HUES64 (cell line): ENCODE measurements around the gene SEMA5A.

Experiments used
- H3K27ac ChIP-seq: 2 replicates; pipeline ENCODE4 v1.7.0; 2013; ENCODE audit warnings: low read depth, low read length, inconsistent platforms
- H3K27me3 ChIP-seq: 2 replicates; pipeline ENCODE4 v1.6.1; 2013; ENCODE audit warnings: mild to moderate bottlenecking, low read length; ENCODE audit not compliant: insufficient read depth
- H3K36me3 ChIP-seq: 2 replicates; pipeline ENCODE4 v1.6.1; 2013; ENCODE audit warnings: mild to moderate bottlenecking, low read length; ENCODE audit not compliant: insufficient read depth
- H3K4me1 ChIP-seq: 2 replicates; pipeline ENCODE4 v1.6.1; 2013; ENCODE audit warnings: mild to moderate bottlenecking, low read length, moderate library complexity; ENCODE audit not compliant: insufficient read depth
- H3K4me3 ChIP-seq: 2 replicates; pipeline ENCODE4 v1.5.1; 2013; ENCODE audit warnings: mild to moderate bottlenecking, low read length, moderate library complexity
- H3K9ac ChIP-seq: 2 replicates; pipeline ENCODE4 v1.6.1; 2013; ENCODE audit warnings: mild to moderate bottlenecking, low read depth, low read length
- H3K9me3 ChIP-seq: 2 replicates; pipeline ENCODE4 v1.6.1; 2013; ENCODE audit warnings: low read depth, low read length; ENCODE audit not compliant: insufficient read depth
- WGBS: fragments of 150-250, 120-280 bp; methylation state at CpG from one replicate; pipeline ENCODE4 v1.1.7; 2013; ENCODE audit warnings: missing lambda C conversion rate; 5-methylcytosine and 5-hydroxymethylcytosine counted together

SEMA5A gene

GRCh38 chr5:9233712-9234111, 312.2 kb downstream of the SEMA5A start:
- H3K27me3 ChIP-seq = no peaks in the 10 kb centered on the region
- no peak overlapping the region for H3K9ac ChIP-seq
- no peak overlapping the region for H3K4me3 ChIP-seq
- H3K36me3 ChIP-seq = no peaks in the 10 kb centered on the region
- no peaks in the 10 kb centered on the region for H3K9me3 ChIP-seq
- H3K4me1 ChIP-seq = 0 out of 2 replicates have a peak, but pooled peaks cover 3% of the 10 kb centered on the region
- no peak overlapping the region for H3K27ac ChIP-seq

- no peak overlapping the region for H3K27ac ChIP-seq
- H3K4me3 ChIP-seq = no peak overlapping the region
- H3K27me3 ChIP-seq = no peaks in the 10 kb centered on the region
- no CpG with 5 or more reads among the region's 2 CpGs for WGBS
- H3K4me1 ChIP-seq = 0 out of 2 replicates have a peak, but pooled peaks cover 3% of the 10 kb centered on the region
- no peaks in the 10 kb centered on the region for H3K36me3 ChIP-seq
- H3K9ac ChIP-seq = no peak overlapping the region
- no peaks in the 10 kb centered on the region for H3K9me3 ChIP-seq
Measured at GRCh38 chr5:9233035-9233434, 312.8 kb downstream of the SEMA5A start.

GRCh38 chr5:9231842-9232241, 314.0 kb downstream of the SEMA5A start:
- H3K9me3 ChIP-seq = no peaks in the 10 kb centered on the region
- H3K4me3 ChIP-seq = no peak overlapping the region
- H3K27ac ChIP-seq = no peak overlapping the region
- no peaks in the 10 kb centered on the region for H3K27me3 ChIP-seq
- no peak overlapping the region for H3K9ac ChIP-seq
- WGBS = 96% methylated on average over 2 of the region's 2 CpGs
- H3K4me1 ChIP-seq = 0 out of 2 replicates have a peak, but pooled peaks cover 3% of the 10 kb centered on the region
- H3K36me3 ChIP-seq = no peaks in the 10 kb centered on the region

GRCh38 chr5:9230355-9230754, 315.5 kb downstream of the SEMA5A start:
- Histone ChIP-seq H3K4me3 (no peak overlapping the region), H3K36me3 (no peaks in the 10 kb centered on the region), H3K27ac (no peak overlapping the region), H3K9me3 (no peaks in the 10 kb centered on the region), H3K9ac (no peak overlapping the region), H3K4me1 (0 out of 2 replicates have a peak, but pooled peaks cover 3% of the 10 kb centered on the region), H3K27me3 (no peaks in the 10 kb centered on the region)
- WGBS = 87% methylated on average over 5 of the region's 5 CpGs

- no peaks in the 10 kb centered on the region for H3K27me3 ChIP-seq
- WGBS = 94% methylated on average over 2 of the region's 2 CpGs
- H3K36me3 ChIP-seq = no peaks in the 10 kb centered on the region
- H3K27ac ChIP-seq = no peak overlapping the region
- H3K9me3 ChIP-seq = no peaks in the 10 kb centered on the region
- no peak overlapping the region for H3K9ac ChIP-seq
- peaks cover 17% of the 10 kb centered on the region for H3K4me1 ChIP-seq
- H3K4me3 ChIP-seq = no peak overlapping the region
Measured at GRCh38 chr5:9226016-9226536, 319.8 kb downstream of the SEMA5A start.

- no peaks in the 10 kb centered on the region for H3K9me3 ChIP-seq
- H3K27ac ChIP-seq = peak overlapping the region; percentile 6; the same call in 1 of the 2 replicates
- no peaks in the 10 kb centered on the region for H3K27me3 ChIP-seq
- H3K4me1 ChIP-seq = peaks cover 17% of the 10 kb centered on the region
- peak overlapping the region; percentile 3; the same call in 1 of the 2 replicates for H3K4me3 ChIP-seq
- WGBS = 65% methylated on average over 7 of the region's 7 CpGs
- H3K36me3 ChIP-seq = no peaks in the 10 kb centered on the region
- no peak overlapping the region for H3K9ac ChIP-seq
Measured at GRCh38 chr5:9222054-9222976, 323.6 kb downstream of the SEMA5A start.

GRCh38 chr5:9218358-9218757, 327.5 kb downstream of the SEMA5A start:
- WGBS = 94% methylated on average over 4 of the region's 4 CpGs
- Histone ChIP-seq H3K27me3 (no peaks in the 10 kb centered on the region), H3K9me3 (no peaks in the 10 kb centered on the region), H3K36me3 (no peaks in the 10 kb centered on the region), H3K27ac (no peak overlapping the region), H3K4me3 (no peak overlapping the region), H3K9ac (no peak overlapping the region), H3K4me1 (peaks cover 17% of the 10 kb centered on the region)

GRCh38 chr5:9212605-9213004, 333.3 kb downstream of the SEMA5A start:
- WGBS = 0% methylated on average over 1 of the region's 1 CpG
- Histone ChIP-seq H3K36me3 (no peaks in the 10 kb centered on the region), H3K4me3 (no peak overlapping the region), H3K9ac (no peak overlapping the region), H3K27ac (no peak overlapping the region), H3K27me3 (no peaks in the 10 kb centered on the region), H3K9me3 (no peaks in the 10 kb centered on the region), H3K4me1 (no peaks in the 10 kb centered on the region)

- Histone ChIP-seq H3K4me3 (no peak overlapping the region), H3K36me3 (no peaks in the 10 kb centered on the region), H3K27ac (no peak overlapping the region), H3K9ac (no peak overlapping the region), H3K27me3 (no peaks in the 10 kb centered on the region), H3K4me1 (no peaks in the 10 kb centered on the region), H3K9me3 (no peaks in the 10 kb centered on the region)
- WGBS = 97% methylated on average over 3 of the region's 3 CpGs
Measured at GRCh38 chr5:9209846-9210492, 335.9 kb downstream of the SEMA5A start.

- no peaks in the 10 kb centered on the region for H3K9me3 ChIP-seq
- H3K27me3 ChIP-seq = no peaks in the 10 kb centered on the region
- no peak overlapping the region for H3K27ac ChIP-seq
- no peak overlapping the region for H3K4me3 ChIP-seq
- no peak overlapping the region for H3K9ac ChIP-seq
- WGBS = 63% methylated on average over 4 of the region's 5 CpGs
- no peaks in the 10 kb centered on the region for H3K4me1 ChIP-seq
- no peaks in the 10 kb centered on the region for H3K36me3 ChIP-seq
Measured at GRCh38 chr5:9207817-9208418, 338.0 kb downstream of the SEMA5A start.

- Histone ChIP-seq H3K4me1 (no peaks in the 10 kb centered on the region), H3K27me3 (no peaks in the 10 kb centered on the region; the same call in 1 of the 2 replicates), H3K9me3 (no peaks in the 10 kb centered on the region), H3K9ac (no peak overlapping the region), H3K36me3 (no peaks in the 10 kb centered on the region), H3K4me3 (no peak overlapping the region), H3K27ac (no peak overlapping the region)
- WGBS = 94% methylated on average over 2 of the region's 2 CpGs
Measured at GRCh38 chr5:9202636-9203035, 343.2 kb downstream of the SEMA5A start.
